Measurements from ENCODE around the gene CHST11.

- TF ChIP-seq CTCF (IDR thresholded peaks at IDR 0.05): no peak
- TF ChIP-seq EZH2 (IDR thresholded peaks at IDR 0.05): no peak
- TF ChIP-seq EZH2phosphoT487 (IDR thresholded peaks at IDR 0.05): no peak
Measured at GRCh38 chr12:104716172-104716571, 259.4 kb downstream of the CHST11 start.

All from neural progenitor cell (in vitro differentiated cells).